CD4-positive, alpha-beta memory T cell (primary cell): ENCODE data around the gene SPATA3. TPM values are rescaled to one million over a fixed set of nuclear protein-coding genes. Genes with fewer than 3 reads are reported as not detected.

Experiments
- CTCF ChIA-PET: fragments of 350-600 bp; sonication (Branson Sonifier 250); formaldehyde crosslinking; loops from one replicate; lab custom pipeline; 2021; ENCODE audit warnings: inconsistent platforms; ENCODE audit not compliant: partially characterized antibody; lab: Charles Lee
- POLR2A ChIA-PET: fragments of 350-600 bp; sonication (Branson Sonifier 250); formaldehyde crosslinking; loops from one replicate; lab custom pipeline; 2021; ENCODE audit not compliant: partially characterized antibody; lab: Charles Lee
- DNase-seq, 5 donors: peaks; one replicate each; pipeline versions ENCODE4 v3.0.0 to v3.0.0-alpha.2; 2020 to 2022; ENCODE audit warnings: mixed read lengths in 1 of 5
- H3K27ac ChIP-seq: one replicate; pipeline ENCODE4 v1.7.0; 2013; ENCODE audit warnings: low read depth, low read length
- H3K27me3 ChIP-seq: 2 replicates; pipeline ENCODE4 v1.7.0; 2013; ENCODE audit warnings: mild to moderate bottlenecking, low read length, moderate library complexity; ENCODE audit not compliant: insufficient read depth
- H3K36me3 ChIP-seq: 2 replicates; pipeline ENCODE4 v1.7.0; 2013; ENCODE audit warnings: mild to moderate bottlenecking, low read length, moderate library complexity; ENCODE audit not compliant: insufficient read depth
- H3K4me1 ChIP-seq: 2 replicates; pipeline ENCODE4 v1.7.0; 2013; ENCODE audit warnings: mild to moderate bottlenecking, low read length, moderate library complexity; ENCODE audit not compliant: insufficient read depth
- H3K4me3 ChIP-seq, 2 donors: one replicate each; pipeline ENCODE4 v1.7.0; 2013; ENCODE audit warnings: low read length in 2 of 2, mild to moderate bottlenecking in 1 of 2
- H3K9me3 ChIP-seq, 2 donors: one replicate each; pipeline ENCODE4 v1.7.0; 2013; ENCODE audit warnings: low read length in 2 of 2, control low read depth in 1 of 2; ENCODE audit not compliant: control insufficient read depth in 1 of 2
- H3K27ac Mint-ChIP-seq, 7 donors: one replicate each; pipeline ENCODE4 v1.8.0; 2020 to 2021; ENCODE audit warnings: mixed read lengths in 7 of 7, mild to moderate bottlenecking in 6 of 7, inconsistent platforms in 3 of 7, moderate library complexity in 3 of 7
- H3K27me3 Mint-ChIP-seq, 2 donors: one replicate each; pipeline ENCODE4 v1.8.0; 2020 to 2021; ENCODE audit warnings: mixed read lengths in 2 of 2
- H3K36me3 Mint-ChIP-seq, 2 donors: one replicate each; pipeline ENCODE4 v1.8.0; 2020 to 2021; ENCODE audit warnings: mixed read lengths in 2 of 2, inconsistent platforms in 1 of 2, mild to moderate bottlenecking in 1 of 2
- H3K4me1 Mint-ChIP-seq, 4 donors: one replicate each; pipeline ENCODE4 v1.8.0; 2020 to 2021; ENCODE audit warnings: mixed read lengths in 4 of 4, mild to moderate bottlenecking in 1 of 4
- H3K4me3 Mint-ChIP-seq, 8 donors: one replicate each; pipeline ENCODE4 v1.8.0; 2020 to 2021; ENCODE audit warnings: mixed read lengths in 8 of 8, mild to moderate bottlenecking in 7 of 8, moderate library complexity in 6 of 8, inconsistent platforms in 3 of 8
- H3K9me3 Mint-ChIP-seq, 8 donors: one replicate each; pipeline ENCODE4 v1.8.0; 2020 to 2021; ENCODE audit warnings: mixed read lengths in 8 of 8, mild to moderate bottlenecking in 5 of 8, inconsistent platforms in 3 of 8, moderate library complexity in 1 of 8
- intact Hi-C: fragments of 100-400 bp; cut with micrococcal nuclease; formaldehyde crosslinking; loops from one replicate; pipeline ENCODE4 v1.15.1; 2023
- polyA plus RNA-seq, 2 donors: library from polyadenylated mRNA; unstranded; fragments of 300-500 nt; fragmentation: Illumina TruSeq; gene quantifications; one replicate each; pipeline ENCODE4 v1.2.3, GENCODE V29; 2021
- total RNA-seq, 2 experiments: library from RNA; stranded (reverse); gene quantifications; one replicate each; pipeline ENCODE4 v1.2.3, GENCODE V29; 2021

SPATA3 gene
- total and polyA plus RNA-seq, 4 experiments from 2014 or later, result not detected

GRCh38 chr2:231032575-231033140 is 36.7 kb downstream of the SPATA3 start:
- DNase-seq, result no peak
- intact Hi-C loops, result no loop called here
- no peak overlapping the region for H3K27ac Mint-ChIP-seq
- Histone ChIP-seq H3K36me3 (no peaks in the 10 kb centered on the region), H3K27ac (no peak overlapping the region), H3K4me1 (no peaks in the 10 kb centered on the region), H3K9me3 (no peaks in the 10 kb centered on the region), H3K27me3 (peaks cover 8% of the 10 kb centered on the region), H3K4me3 (no peak overlapping the region)
- no peaks in the 10 kb centered on the region for H3K36me3 Mint-ChIP-seq
- H3K4me1 Mint-ChIP-seq, result peaks cover 0 to 4% (median 1%) of the 10 kb centered on the region in 4 donors
- no peaks in the 10 kb centered on the region for H3K9me3 Mint-ChIP-seq
- POLR2A ChIA-PET, result no interaction called here
- H3K27me3 Mint-ChIP-seq, result peaks cover 18% of the 10 kb centered on the region in 2 donors
- CTCF ChIA-PET, result interaction anchor here (2.8 kb wide), 1 partner anchor 20 kb away, joined by 7 read pairs; no protein-coding TSS in a partner anchor
- H3K4me3 Mint-ChIP-seq, result no peak overlapping the region

- H3K27ac Mint-ChIP-seq, result no peak overlapping the region
- no peaks in the 10 kb centered on the region for H3K9me3 Mint-ChIP-seq
- H3K27me3 Mint-ChIP-seq, result peaks cover 18 to 22% of the 10 kb centered on the region in 2 donors
- H3K4me1 ChIP-seq, result no peaks in the 10 kb centered on the region
- H3K27ac ChIP-seq, result no peak overlapping the region
- no peak for DNase-seq
- ChIA-PET CTCF (interaction anchor here (2.8 kb wide), 1 partner anchor 19 kb away, joined by 7 read pairs; no protein-coding TSS in a partner anchor), POLR2A (no interaction called here)
- H3K9me3 ChIP-seq, result no peaks in the 10 kb centered on the region
- H3K4me3 Mint-ChIP-seq, result no peak overlapping the region
- peaks cover 9% of the 10 kb centered on the region for H3K27me3 ChIP-seq
- H3K36me3 Mint-ChIP-seq, result no peaks in the 10 kb centered on the region
- no peaks in the 10 kb centered on the region for H3K36me3 ChIP-seq
- intact Hi-C loops, result no loop called here
- peaks cover 0 to 7% (median 2%) of the 10 kb centered on the region in 4 donors for H3K4me1 Mint-ChIP-seq
- H3K4me3 ChIP-seq, result no peak overlapping the region
Measured at GRCh38 chr2:231033147-231034132, 37.5 kb downstream of the SPATA3 start.

- Mint-ChIP-seq H3K36me3 (no peaks in the 10 kb centered on the region), H3K27me3 (peaks cover 26 to 29% of the 10 kb centered on the region in 2 donors), H3K27ac (no peak overlapping the region), H3K4me1 (peaks cover 0 to 9% (median 2%) of the 10 kb centered on the region in 4 donors), H3K4me3 (no peak overlapping the region), H3K9me3 (no peaks in the 10 kb centered on the region)
- CTCF ChIA-PET, result no interaction called here
- Histone ChIP-seq H3K9me3 (no peaks in the 10 kb centered on the region), H3K27ac (no peak overlapping the region), H3K27me3 (peaks cover 14% of the 10 kb centered on the region), H3K4me3 (no peak overlapping the region), H3K36me3 (no peaks in the 10 kb centered on the region), H3K4me1 (no peaks in the 10 kb centered on the region)
- DNase-seq, result no peak
- intact Hi-C loops, result no loop called here
- POLR2A ChIA-PET, result no interaction called here
Measured at GRCh38 chr2:231034291-231034882, 38.5 kb downstream of the SPATA3 start.

- Mint-ChIP-seq H3K4me3 (peak overlapping the region in 2 of 8 donors; percentile 45 to 46), H3K27ac (no peak overlapping the region), H3K27me3 (peaks cover 38 to 42% of the 10 kb centered on the region in 2 donors), H3K36me3 (no peaks in the 10 kb centered on the region), H3K9me3 (no peaks in the 10 kb centered on the region), H3K4me1 (peaks cover 0 to 9% (median 2%) of the 10 kb centered on the region in 4 donors)
- no peaks in the 10 kb centered on the region for H3K4me1 ChIP-seq
- no peak overlapping the region for H3K27ac ChIP-seq
- ChIA-PET POLR2A (no interaction called here), CTCF (interaction anchor here (1.4 kb wide), 1 partner anchor 17 kb away, joined by 5 read pairs; no protein-coding TSS in a partner anchor)
- H3K36me3 ChIP-seq, result no peaks in the 10 kb centered on the region
- intact Hi-C loops, result no loop called here
- H3K9me3 ChIP-seq, result no peaks in the 10 kb centered on the region
- H3K4me3 ChIP-seq, result no peak overlapping the region
- peaks cover 17% of the 10 kb centered on the region for H3K27me3 ChIP-seq
- DNase-seq, result no peak
Measured at GRCh38 chr2:231036131-231036530, 40.2 kb downstream of the SPATA3 start.

GRCh38 chr2:231036578-231037106 is 40.7 kb downstream of the SPATA3 start:
- Mint-ChIP-seq H3K9me3 (no peaks in the 10 kb centered on the region), H3K36me3 (no peaks in the 10 kb centered on the region), H3K4me3 (peak overlapping the region in 6 of 8 donors; percentile 31 to 62 (median 48)), H3K27me3 (peaks cover 38 to 47% of the 10 kb centered on the region in 2 donors), H3K4me1 (peaks cover 0 to 9% (median 2%) of the 10 kb centered on the region in 4 donors), H3K27ac (no peak overlapping the region)
- Histone ChIP-seq H3K4me3 (no peak overlapping the region), H3K4me1 (no peaks in the 10 kb centered on the region), H3K27me3 (peaks cover 20% of the 10 kb centered on the region), H3K36me3 (no peaks in the 10 kb centered on the region), H3K27ac (no peak overlapping the region), H3K9me3 (no peaks in the 10 kb centered on the region)
- POLR2A ChIA-PET, result no interaction called here
- CTCF ChIA-PET, result interaction anchor here (1.4 kb wide), 1 partner anchor 16 kb away, joined by 5 read pairs; no protein-coding TSS in a partner anchor
- intact Hi-C loops, result no loop called here
- no peak for DNase-seq

- DNase-seq, result no peak
- H3K4me3 ChIP-seq, result no peak within 1 kb of the TSS
- H3K36me3 Mint-ChIP-seq, result no peaks in the 10 kb centered on the region
Measured at GRCh38 chr2:231037202-231037730, 41.3 kb downstream of the SPATA3 start, which contains the start of gene C2orf72. C2orf72 (plus strand) TSS chr2:231037523; CDS start chr2:231037566, 43 bp downstream.

More at GRCh38 chr2:231037202-231037730, 41.3 kb downstream of the SPATA3 start, which contains the start of gene C2orf72:
- Histone ChIP-seq H3K36me3 (no peaks in the 10 kb centered on the region), H3K27ac (no peak within 1 kb of the TSS), H3K27me3 (peaks cover 22% of the 10 kb centered on the region), H3K9me3 (no peaks in the 10 kb centered on the region), H3K4me1 (no peaks in the 10 kb centered on the region)
- no peak within 1 kb of the TSS for H3K27ac Mint-ChIP-seq
- peaks cover 38 to 52% of the 10 kb centered on the region in 2 donors for H3K27me3 Mint-ChIP-seq
- H3K4me1 Mint-ChIP-seq, result peaks cover 0 to 9% (median 2%) of the 10 kb centered on the region in 4 donors
- ChIA-PET CTCF (no interaction called here), POLR2A (no interaction called here)
- intact Hi-C loops, result no loop called here
- H3K9me3 Mint-ChIP-seq, result no peaks in the 10 kb centered on the region
- H3K4me3 Mint-ChIP-seq, result peak within 1 kb of the TSS in 7 of 8 donors; percentile 40 to 77 (median 68)
